A673 (cell line): ENCODE results near the gene PPP6R1. TPM values are rescaled to one million over a fixed set of nuclear protein-coding genes. Genes with fewer than 3 reads are reported as not detected.

Experiments
- BruUV-seq: library from RNA; stranded (reverse); fragments of 400-500 nt; replicated peaks from 2 replicates; lab custom pipeline; 2021; lab: Mats Ljungman, UMichigan
- CTCF ChIA-PET: fragments of 300-600 bp; sonication (Branson Sonifier 250); formaldehyde crosslinking; loops from one replicate; lab custom pipeline; 2022; ENCODE audit warnings: antibody characterized with exemption; lab: Charles Lee
- POLR2A ChIA-PET: fragments of 300-600 bp; sonication (Branson Sonifier 250); formaldehyde crosslinking; loops from one replicate; lab custom pipeline; 2022; ENCODE audit warnings: antibody characterized with exemption; ENCODE audit not compliant: low non-redundant PET; lab: Charles Lee
- DNase-seq: peaks from one replicate; pipeline ENCODE4 v3.0.0-alpha.2; 2015; ENCODE audit warnings: low spot score
- H3K27ac ChIP-seq: fragments of 200-600 bp; sonication (generic); 2 replicates; pipeline ENCODE4 v1.5.1; 2016; ENCODE audit warnings: mixed run types, low read depth, mild to moderate bottlenecking, mixed read lengths, antibody characterized with exemption, low read length; ENCODE audit not compliant: poor library complexity, severe bottlenecking
- H3K27me3 ChIP-seq: fragments of 200-600 bp; sonication (generic); replicated peaks from 2 replicates; pipeline ENCODE4 v1.6.1; 2017; ENCODE audit warnings: mixed run types, low read depth, mild to moderate bottlenecking, mixed read lengths, antibody characterized with exemption, low read length; ENCODE audit not compliant: insufficient read depth, poor library complexity
- H3K36me3 ChIP-seq: fragments of 200-600 bp; sonication (generic); 2 replicates; pipeline ENCODE4 v1.6.1; 2016; ENCODE audit warnings: mixed run types, mild to moderate bottlenecking, mixed read lengths, antibody characterized with exemption, low read length; ENCODE audit not compliant: insufficient read depth, poor library complexity, severe bottlenecking
- H3K4me1 ChIP-seq: fragments of 200-600 bp; sonication (generic); 2 replicates; pipeline ENCODE4 v1.6.1; 2017; ENCODE audit warnings: mixed run types, mild to moderate bottlenecking, mixed read lengths, antibody characterized with exemption, low read length; ENCODE audit not compliant: insufficient read depth, poor library complexity, severe bottlenecking
- H3K4me3 ChIP-seq: fragments of 200-600 bp; sonication (generic); 2 replicates; pipeline ENCODE4 v1.5.1; 2016; ENCODE audit warnings: low read depth, mixed run types, mild to moderate bottlenecking, mixed read lengths, low read length; ENCODE audit not compliant: poor library complexity, severe bottlenecking
- H3K9me3 ChIP-seq: fragments of 200-600 bp; sonication (generic); 2 replicates; pipeline ENCODE4 v1.6.1; 2016; ENCODE audit warnings: mixed run types, low read depth, mild to moderate bottlenecking, mixed read lengths, antibody characterized with exemption, low read length; ENCODE audit not compliant: poor library complexity, severe bottlenecking
- CTCF ChIP-seq: fragments of 300-800, 200-600 bp; sonication (generic); conservative IDR thresholded peaks from 2 replicates; pipeline ENCODE4 v1.5.1; 2017; ENCODE audit warnings: low read depth, mild to moderate bottlenecking, antibody characterized with exemption, low read length, moderate library complexity, mixed read lengths
- EZH2 ChIP-seq: fragments of 200-600 bp; sonication (generic); IDR thresholded peaks from 2 replicates; pipeline ENCODE4 v1.6.1; 2017; ENCODE audit warnings: borderline replicate concordance, low read depth, mild to moderate bottlenecking, mixed read lengths, antibody characterized with exemption, low read length; ENCODE audit not compliant: poor library complexity, severe bottlenecking
- intact Hi-C: fragments of 100-400 bp; cut with micrococcal nuclease; formaldehyde crosslinking; loops from one replicate; pipeline ENCODE4 v1.10.0; 2022; ENCODE audit not compliant: unreplicated experiment
- total RNA-seq: library from RNA; stranded (reverse); gene quantifications from 2 replicates; pipeline ENCODE4 v1.2.3, GENCODE V29; 2021

Gene PPP6R1
- total RNA-seq, 1 experiment from 2014 or later, result 108 TPM

GRCh38 chr19:55223291-55224037 is 35.4 kb downstream of the PPP6R1 start:
- Histone ChIP-seq H3K36me3 (no peaks in the 10 kb centered on the region), H3K27me3 (no peaks in the 10 kb centered on the region), H3K4me3 (no peak overlapping the region), H3K9me3 (no peaks in the 10 kb centered on the region), H3K27ac (no peak overlapping the region), H3K4me1 (no peaks in the 10 kb centered on the region)
- no TSS peak for BruUV-seq
- intact Hi-C loops, result no loop called here
- TF ChIP-seq EZH2 (no peak), CTCF (no peak)
- ChIA-PET POLR2A (no interaction called here), CTCF (no interaction called here)
- no peak for DNase-seq

DNA sequence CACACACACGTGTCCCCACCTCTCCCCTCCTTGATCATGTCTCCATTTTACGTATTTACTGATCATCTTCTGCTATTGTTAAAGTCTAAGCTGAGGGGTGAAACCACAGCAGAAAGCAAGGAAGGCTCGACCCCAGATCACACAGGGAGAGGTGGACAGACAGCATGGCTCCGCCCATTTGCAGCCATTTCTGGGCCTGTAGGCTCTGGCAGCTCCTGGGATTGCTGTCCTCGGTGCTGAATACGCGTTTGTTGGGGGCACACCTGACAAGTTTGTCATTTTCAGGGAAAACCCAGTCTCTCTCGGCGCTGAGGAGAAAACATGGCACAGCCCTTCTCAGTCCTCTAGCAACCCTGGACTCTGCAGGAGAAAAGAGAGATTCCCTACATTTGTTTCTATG is 38.3 kb downstream of the PPP6R1 start:
- ChIA-PET POLR2A (no interaction called here), CTCF (no interaction called here)
- no peak for DNase-seq

GRCh38 chr19:55216461-55217198 is 42.2 kb downstream of the PPP6R1 start:
- no peaks in the 10 kb centered on the region for H3K9me3 ChIP-seq
- H3K27me3 ChIP-seq, result no peaks in the 10 kb centered on the region
- BruUV-seq, result TSS peak; percentile 55
- CTCF ChIA-PET, result interaction anchor here (0.7 to 1.0 kb wide), 2 partner anchors 76 to 85 kb away, joined by 3 to 4 read pairs; no protein-coding TSS in a partner anchor
- no peaks in the 10 kb centered on the region for H3K36me3 ChIP-seq
- DNase-seq, result peak; percentile 98
- peak overlapping the region; percentile 98 for H3K27ac ChIP-seq
- H3K4me3 ChIP-seq, result peak overlapping the region; percentile 66
- intact Hi-C loops, result loop anchor here (1.0 to 5.0 kb wide), 2 partner anchors 39 to 43 kb away; partner anchors contain the start of gene PPP6R1
- POLR2A ChIA-PET, result interaction anchor here (0.8 kb wide), 1 partner anchor 62 kb away, joined by 3 read pairs; no protein-coding TSS in a partner anchor
- TF ChIP-seq CTCF, result no peak
- no peak for TF ChIP-seq EZH2
- H3K4me1 ChIP-seq, result peaks cover 3% of the 10 kb centered on the region

More for the DNA sequence above, 38.3 kb downstream of the PPP6R1 start:
- Histone ChIP-seq H3K27me3 (no peaks in the 10 kb centered on the region), H3K4me3 (no peak overlapping the region), H3K4me1 (peaks cover 3% of the 10 kb centered on the region), H3K9me3 (no peaks in the 10 kb centered on the region), H3K36me3 (no peaks in the 10 kb centered on the region), H3K27ac (no peak overlapping the region)
- TF ChIP-seq EZH2, result no peak
- TF ChIP-seq CTCF, result no peak
- BruUV-seq, result no TSS peak
- intact Hi-C loops, result no loop called here
